H4 (cell line): ENCODE data around the gene ITPKB. TPM values are rescaled to one million over a fixed set of nuclear protein-coding genes. Genes with fewer than 3 reads are reported as not detected.
"Not testable (repeated sequence)": the region's sequence is repeated elsewhere in the genome, so short reads cannot be mapped to it uniquely, and the experiment has no call there.

Experiments
- DNase-seq: peaks from one replicate; pipeline ENCODE4 v3.0.0-alpha.2; 2015; ENCODE audit warnings: low spot score
- total RNA-seq: library from RNA; depleted of rRNA; stranded (reverse); fragments of >200 nt; shearing (Covaris generic); gene quantifications from 2 replicates; pipeline ENCODE4 v1.2.3, GENCODE V29; 2014

ITPKB gene
- total RNA-seq, 1 experiment from 2014 or later = 1.9 TPM

DNA sequence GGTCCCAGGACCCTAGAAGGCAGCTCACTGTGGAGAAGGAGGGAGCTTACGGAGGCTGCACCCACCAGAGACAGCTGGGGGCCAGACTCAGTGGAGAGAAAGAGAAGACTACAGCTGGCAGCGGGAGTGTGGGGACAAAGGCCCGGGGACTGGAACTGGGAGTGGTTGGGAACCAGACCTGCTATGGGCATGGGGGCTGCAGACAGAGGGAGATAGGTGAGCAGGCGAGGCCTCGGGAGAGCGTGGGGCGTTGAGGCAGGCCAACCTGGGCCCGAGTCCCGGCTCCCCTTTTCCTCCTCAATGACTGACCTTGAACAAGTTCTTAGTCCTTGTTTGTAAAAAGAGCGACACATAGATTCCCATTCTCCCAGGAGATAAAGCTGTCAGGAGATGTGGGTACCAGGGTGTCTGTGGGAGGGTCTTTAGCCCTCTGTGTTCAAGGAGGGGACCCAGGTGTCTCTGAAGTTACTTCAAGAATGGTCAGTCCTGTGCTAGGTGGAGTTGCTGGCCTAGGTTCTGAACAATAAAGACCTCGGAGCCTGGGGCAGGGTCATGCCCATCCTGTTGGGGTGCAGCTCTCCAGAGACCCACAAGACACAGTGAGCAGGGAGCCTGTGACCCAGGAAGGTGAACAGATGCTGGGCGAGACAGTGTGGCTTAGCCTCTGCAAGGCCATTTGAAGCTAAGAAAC lies 87.9 kb downstream of the ITPKB start:
- no peak for DNase-seq

DNA sequence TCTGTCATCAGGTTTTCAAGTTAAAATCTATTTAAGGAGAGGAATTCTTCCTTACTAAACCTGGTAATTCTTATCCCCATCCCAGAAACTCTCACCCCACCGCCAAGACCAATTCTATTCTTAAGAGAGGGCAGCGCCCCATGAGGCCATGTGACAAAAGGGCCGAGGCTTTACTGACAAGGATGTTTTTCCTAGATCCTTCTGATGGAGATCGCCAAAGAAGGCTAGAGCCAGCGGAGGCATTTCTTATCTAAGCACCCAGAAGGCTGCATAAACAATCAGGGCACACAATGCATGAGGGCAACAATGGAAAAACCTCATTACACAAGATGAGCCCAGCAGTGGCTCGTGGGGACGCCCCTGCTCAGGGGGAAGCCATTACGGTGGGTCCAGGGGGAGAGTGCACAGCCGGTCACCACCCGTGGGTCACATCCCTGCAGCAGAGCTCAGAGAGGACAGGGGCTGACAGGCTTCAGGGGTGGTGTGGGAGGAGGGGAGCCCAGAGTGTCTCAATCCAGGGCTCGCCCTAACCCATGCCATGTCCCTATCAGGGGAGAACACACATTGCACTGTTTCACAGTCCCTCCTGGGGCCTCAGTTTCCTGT lies 88.7 kb downstream of the ITPKB start:
- DNase-seq = no peak

DNA sequence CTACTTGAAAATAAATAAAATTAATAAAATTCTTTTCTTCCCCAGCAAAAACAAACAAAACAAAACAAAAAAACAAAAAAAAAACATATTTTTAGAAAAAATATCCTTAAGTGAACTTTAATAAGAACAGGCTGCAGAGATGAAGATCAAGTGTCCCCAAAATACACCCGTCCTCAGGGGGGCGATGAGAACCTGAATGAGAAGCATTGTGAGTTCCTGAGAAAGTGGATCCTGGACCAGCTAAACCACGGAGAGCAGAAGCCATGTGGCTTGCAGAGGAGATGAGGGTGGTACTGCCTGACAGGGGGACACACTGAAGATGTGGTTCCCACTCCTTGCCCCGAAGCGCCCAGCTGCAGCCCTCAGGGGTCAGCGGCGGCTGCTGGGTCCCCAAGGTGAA lies 89.3 kb downstream of the ITPKB start:
- no peak for DNase-seq

DNA sequence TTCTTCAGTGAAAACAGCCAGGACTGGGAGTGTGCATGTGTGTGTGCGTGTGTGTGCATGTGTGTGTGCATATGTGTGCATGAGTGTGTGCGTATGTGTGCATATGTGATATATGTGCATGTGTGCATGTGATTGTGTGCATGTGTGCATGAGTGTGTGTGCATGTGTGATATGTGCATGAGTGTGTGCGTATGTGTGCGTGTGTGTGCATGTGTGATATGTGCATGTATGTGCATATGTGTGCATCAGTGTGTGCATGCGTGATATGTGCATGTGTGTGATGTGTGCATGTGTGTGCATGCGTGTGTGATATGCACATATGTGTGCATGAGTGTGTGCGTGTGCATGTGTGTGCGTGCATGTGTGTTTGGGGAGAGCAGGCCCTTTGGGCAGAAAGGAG lies 89.8 kb downstream of the ITPKB start:
- no peak for DNase-seq

DNA sequence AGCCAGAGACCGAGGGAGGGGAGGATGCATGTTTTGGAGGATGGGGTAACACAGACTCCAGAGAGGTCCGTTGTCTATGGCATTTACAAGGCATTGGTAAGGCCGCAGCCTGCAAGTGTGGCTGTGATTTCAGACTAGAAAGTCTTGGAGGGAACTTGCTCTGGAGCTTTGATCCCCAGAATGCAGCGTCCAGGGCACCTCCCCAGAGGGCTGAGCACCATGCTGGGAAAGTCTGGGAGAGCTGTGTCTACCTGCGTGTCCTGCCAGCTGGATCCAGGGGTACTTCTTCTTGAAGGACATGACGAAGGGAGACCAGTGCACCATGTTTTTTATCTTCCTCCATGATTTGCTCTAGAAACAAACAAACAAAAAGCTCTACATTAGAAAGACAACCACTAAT lies 90.7 kb downstream of the ITPKB start:
- no peak for DNase-seq

DNA sequence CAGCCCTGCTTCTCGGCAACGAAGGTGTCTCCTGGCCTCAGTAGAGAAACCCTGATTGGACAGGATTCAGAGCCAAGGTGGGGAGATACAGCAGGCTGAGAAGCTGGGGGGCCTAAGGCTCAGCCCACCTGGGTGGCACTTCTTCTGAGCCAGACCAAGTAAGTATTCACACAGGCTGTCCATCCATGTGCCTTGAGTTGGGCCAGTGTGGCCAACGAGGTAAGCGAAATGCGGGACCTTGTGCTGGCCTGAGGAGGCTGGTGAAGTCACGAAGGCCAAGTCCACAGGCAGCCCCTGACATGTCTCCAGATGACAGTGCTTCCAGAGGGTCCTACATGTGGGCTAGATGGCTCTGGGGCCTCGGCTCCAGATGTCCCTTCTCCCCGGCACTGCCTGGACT lies 91.4 kb downstream of the ITPKB start:
- no peak for DNase-seq

DNA sequence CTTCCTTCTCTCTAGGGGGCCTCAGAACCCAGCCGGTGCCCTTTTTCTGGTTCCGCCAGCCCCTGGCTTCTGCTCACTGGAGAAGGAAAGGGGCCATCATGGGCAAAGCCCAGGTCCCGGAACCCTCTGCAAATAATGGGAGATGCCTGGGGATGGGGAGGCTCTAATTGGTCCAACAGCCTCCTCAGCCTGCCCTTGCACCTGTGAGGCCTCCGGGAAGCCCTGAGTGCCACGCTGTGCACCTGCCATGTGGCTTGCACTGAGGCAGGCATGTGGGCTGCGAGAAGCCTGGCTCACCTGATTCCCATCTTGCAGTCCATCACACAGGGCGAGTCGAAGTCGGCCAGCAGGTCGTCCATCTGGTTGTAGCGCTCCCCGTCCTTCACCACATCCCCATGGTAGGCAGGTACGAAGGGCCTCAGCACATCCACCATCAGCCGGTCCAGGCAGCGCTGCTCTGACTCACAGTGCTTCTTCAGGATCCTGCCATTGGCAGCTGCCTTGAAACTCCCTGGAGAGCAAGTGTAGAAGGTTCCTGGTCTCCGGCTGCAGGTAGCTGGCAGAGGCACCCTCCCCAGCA lies 92.1 kb downstream of the ITPKB start:
- no peak for DNase-seq

DNA sequence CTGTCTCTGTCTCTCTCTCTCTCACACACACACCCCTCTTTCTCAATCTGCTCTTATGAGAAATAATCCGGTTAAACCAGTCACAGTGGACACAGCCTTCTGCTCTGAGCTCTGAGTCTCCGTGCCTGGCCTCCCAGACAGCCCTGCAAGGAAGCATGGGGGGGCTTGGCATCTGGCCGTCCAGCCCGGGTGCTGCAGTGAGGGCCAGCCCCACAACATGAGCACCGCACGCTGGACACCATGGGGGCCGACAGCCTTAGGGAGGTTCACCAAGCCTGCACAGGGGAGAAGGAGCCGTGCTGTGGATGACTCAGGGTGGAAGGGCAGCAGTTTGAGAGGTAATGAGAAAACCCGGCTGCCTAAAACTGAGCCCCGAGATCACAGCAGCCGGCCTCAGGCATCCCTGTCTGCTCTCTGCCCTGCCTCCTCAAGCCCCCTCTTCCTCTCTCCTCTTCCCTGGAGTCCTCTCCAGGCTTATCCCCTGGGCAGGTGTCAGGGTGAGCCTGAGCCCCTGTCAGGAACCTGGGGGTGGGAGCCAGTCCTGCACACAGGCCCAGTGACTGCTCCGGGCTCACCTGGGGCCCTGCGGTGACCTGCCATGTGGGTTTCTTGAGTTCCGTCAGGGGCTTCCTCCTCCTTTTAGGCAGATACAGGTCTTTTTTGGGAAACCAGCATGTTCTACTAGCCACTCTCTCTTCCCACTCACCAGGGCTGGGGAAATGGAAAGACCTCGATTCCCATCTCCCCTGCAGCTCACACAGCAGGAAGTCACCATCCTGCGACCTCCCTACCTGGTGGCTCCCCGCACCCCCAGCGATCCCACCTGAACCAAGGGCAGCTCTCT lies 92.8 kb downstream of the ITPKB start:
- no peak for DNase-seq

DNA sequence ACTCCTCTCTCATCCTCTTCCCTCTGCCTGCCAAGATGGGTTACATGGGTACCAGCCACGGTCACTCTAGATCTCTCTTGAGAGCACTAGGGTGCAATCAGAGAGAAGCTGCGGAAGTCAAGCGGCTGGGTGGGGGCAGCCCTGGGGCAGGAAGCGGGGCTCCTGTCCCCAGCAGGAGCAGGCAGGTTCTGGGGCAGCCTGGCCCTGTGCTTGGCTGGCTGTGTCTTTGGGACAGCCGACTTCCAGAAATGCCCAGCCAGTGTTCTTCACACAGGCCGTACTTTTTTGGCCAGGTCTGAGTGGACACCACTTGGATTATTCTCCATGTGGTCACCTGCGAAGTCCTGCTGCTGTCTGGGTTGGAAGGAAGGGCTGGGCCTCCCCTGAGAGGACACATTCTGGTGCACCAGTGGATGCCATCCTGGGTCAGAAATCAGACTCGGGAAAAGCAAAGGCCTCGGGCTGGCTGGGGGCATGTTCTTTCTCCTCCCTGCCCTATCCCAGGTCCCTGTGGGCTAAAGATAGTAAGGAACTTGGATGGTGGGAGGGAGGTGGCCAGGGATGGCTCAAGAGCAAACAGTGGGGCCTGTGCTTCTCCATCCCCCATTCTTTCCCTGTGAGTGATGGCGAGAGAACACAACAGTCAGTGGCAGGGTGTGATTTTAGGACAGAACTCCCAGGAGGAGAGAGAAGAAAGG lies 93.7 kb downstream of the ITPKB start:
- DNase-seq = no peak

DNA sequence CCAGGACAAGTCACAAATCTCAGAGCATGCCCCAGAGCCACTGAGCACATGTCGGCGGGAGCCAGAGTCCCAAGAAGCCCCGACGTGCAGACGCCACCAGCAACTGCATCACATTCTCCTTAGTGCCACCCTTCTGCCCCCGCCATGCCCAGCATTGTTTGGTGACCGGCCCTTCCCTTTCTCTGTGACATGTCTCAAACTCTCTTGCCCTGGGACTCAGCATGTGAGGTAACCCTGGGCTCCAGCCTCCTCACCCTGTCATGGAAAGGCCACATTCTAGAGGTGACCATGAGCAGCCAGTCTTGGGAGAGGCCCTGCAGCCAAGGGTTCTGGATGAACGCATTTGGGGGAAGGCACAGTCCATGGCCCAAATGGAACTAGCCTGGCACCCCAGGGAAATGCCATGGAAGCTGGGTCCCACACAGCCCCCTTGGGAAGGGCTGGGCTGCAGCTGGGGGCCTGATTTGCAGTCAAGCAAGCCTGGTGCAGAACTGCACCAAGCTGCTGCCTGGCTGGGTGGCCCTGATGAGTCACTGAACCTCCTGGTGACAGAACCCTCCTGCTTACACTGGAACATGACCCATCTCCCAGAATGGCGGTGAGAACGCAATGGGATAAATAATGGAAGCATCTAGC lies 94.4 kb downstream of the ITPKB start:
- peak; percentile 30 for DNase-seq

DNA sequence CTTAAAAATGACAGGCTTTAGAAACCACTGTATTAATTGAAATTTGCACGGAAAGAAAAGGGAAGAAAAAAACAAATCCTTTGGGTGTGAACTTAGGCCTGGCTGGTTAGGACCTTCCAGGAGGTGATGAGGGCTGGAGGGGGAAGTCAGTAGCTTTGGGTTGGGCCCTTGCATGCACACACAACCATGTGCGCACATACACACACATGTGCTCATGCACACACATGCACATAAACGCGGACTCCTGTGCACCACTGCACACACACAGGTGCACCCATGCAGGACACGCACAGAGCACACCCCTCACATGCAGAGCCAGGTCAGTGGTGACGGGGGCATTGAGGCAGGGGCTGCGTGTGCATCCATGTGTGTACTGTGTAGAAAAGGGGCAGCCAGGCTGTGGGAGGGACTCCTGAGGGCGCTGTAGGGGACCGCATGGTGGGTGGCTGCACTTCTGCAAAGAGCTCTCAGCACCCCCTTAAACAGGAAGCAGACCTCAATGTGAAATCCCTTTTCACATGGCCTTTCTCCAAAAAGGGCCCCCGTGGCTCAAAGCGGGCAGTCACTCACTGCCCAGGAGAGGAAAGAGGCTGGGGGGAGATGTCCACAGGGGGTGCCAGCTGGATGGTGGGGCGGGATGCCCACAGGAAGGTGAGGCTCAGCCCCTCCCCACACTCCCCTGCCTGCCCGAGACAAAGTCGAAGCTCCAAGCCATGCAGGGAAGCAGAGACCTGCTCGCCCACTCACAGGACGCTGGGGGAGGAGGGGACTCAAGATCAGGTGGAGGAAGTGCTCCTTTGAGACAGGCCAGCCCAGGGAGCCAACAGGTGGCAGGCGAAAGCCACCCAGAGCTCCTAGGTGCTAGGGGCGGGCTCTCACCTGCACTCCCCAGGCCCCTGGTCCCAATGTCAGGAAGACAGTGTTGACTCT lies 95.2 kb downstream of the ITPKB start:
- DNase-seq = no peak

DNA sequence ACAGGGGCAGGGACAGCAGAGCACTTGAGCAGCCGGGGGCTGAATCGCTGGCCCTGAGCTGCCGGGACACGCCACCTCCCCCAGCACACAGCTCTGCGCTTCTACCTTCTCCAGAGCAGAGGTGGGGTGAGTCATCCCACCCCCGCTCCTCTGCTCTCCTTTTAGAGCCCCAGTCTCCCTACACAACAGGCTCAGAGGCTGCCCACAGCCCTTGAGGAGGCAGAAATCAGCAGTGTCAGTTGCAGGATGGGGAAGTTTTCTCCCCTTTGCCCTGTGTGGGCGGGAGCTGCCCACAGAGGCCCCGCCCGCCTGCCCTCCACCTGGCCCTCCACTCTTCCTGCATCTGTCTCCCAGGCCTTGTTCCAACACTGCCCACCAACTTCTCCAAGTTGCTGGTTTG lies 95.9 kb downstream of the ITPKB start:
- peak; percentile 79 for DNase-seq

DNA sequence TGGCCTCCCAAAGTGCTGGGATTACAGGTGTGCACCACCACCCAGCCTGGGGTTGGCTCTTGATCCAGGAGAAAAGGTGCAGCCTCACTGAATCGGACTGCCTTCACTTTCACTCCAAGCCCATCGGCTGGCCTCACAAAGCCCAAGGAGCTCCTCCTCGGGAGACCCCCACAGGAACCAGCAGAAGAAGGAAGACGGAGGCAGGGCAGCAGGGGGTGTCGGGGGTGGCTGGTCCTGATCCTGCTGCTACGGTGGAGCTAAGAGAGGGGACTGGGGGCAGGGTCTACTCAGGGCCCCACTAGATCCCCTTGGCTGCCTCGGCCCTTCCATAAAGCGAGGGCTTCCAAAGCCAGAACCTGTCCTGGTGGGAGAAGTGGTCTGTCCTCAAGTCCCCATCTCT lies 96.7 kb downstream of the ITPKB start:
- DNase-seq = no peak

DNA sequence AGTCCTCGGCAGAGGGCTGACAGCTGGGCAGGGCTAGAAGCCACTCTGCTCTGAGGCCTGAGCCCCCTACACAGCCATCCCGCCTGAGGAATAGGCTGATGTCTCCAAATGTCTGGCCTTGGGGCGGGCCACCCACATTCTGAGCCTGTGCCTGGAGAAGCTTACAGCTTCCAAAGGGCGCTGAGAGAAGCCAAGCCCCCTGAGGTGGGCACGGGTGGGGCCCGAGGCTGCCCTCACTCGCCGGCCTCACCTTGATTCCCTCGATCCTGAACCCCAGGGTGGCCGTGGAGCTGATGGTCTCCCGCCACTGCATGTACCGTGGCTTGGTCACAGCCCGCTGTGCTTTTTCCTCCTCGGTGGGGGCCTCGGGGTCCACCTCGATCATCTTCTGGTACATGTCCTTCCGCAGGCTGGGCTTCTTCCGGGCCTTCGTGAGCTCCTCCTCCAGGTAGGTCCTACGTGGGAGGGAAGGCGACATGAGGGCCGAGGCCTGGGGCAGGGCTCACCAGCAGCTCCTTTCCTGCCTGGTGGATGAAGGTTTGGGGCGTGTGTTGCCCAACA lies 97.3 kb downstream of the ITPKB start:
- DNase-seq = no peak

DNA sequence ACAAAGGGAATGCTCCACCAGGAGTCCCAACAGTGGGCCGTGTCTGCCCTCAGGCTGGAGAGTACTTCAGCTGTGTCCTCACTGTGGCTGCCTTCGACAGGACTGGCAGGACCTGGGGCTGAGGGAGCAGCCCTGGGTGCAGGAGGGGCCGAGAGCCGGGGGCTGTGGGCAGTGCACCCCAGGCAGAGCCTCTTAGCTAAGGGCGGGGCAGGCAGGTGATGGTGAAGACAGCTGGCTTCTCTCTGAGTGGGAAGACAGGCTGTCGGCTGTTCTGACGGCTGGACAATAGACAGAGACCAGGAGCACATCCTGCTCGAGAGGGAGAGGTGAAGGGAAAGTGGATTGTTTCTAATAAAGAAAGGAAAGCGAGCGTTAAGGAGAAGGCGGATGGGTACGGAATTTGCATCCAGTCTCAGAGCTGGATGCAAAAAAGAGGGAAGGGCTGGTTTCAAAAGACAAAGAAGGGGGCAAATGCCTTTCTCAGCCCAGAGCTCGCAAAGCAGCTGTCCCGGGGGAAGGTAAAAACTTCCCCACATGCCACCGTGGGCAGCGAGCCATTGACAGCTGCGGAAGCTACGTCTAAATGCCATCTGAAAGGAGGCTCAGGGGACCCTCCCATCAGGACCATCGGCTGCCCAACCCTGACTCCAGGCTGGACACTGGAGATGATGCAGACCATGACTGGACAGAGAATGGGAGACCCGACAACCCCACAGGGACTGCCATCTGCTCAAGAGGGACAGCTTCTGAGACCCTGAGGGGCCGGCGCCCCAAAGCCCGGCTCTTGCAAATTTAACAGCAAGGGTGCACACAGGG lies 98.6 kb downstream of the ITPKB start:
- DNase-seq = no peak

DNA sequence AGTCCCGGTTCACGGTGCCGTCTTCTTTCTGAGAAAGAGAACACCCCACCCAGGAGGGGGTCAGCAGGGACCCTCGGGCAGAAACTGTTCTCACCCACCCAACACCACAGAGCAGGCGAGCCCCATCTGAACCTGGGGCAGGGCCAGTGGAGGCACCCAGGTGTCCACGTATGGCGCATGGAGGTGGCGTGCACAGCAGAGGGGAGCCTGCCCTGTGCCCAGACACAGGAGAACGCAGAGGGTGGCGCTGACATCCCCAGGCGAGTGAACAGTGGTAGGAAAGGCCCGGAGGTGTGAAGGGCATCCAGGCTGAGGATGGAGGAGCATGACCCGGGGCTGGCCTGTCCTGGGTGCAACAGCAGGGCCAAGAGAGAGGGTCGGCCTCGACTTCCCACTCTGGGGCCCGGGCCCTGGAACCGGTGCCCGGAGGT lies 99.4 kb downstream of the ITPKB start:
- no peak for DNase-seq

DNA sequence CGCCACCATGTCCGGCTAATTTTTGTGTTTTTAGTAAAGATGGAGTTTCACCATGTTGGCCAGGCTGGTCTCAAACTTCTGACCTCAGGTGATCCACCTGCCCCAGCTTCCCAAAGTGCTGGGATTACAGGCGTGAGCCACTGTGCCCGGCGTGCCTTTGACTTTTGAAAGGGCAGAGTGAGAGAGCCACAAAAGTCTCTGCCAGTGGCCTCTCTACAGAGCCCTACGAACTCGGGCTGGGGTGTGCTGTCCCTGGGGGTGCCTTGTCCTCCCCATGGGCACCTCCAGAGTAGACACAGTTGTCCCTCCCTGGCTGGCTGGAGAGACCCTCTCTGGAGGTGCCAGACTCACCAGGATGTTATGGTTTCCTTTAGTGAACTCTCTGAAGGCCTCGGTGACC lies 99.9 kb downstream of the ITPKB start:
- DNase-seq = not testable (repeated sequence)

DNA sequence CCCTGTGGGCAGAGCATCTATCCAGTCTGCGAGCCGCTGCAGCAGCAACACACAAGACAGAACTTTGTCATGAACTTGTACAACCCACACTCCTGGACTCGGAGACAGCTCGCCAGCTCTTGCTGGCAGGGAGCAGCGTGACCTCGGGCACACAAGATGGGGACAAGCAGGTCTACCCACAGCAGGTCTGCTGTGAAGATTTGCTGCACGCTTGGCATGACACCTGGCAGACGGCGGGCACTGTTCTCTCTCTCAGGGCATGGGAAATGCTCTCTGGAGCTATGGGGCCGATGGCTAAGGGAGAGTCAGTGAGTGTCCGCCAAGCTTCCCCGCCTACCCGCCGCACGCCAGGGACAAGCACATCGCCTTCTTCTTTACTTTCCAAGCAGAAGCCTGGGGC lies 100.5 kb downstream of the ITPKB start:
- no peak for DNase-seq

DNA sequence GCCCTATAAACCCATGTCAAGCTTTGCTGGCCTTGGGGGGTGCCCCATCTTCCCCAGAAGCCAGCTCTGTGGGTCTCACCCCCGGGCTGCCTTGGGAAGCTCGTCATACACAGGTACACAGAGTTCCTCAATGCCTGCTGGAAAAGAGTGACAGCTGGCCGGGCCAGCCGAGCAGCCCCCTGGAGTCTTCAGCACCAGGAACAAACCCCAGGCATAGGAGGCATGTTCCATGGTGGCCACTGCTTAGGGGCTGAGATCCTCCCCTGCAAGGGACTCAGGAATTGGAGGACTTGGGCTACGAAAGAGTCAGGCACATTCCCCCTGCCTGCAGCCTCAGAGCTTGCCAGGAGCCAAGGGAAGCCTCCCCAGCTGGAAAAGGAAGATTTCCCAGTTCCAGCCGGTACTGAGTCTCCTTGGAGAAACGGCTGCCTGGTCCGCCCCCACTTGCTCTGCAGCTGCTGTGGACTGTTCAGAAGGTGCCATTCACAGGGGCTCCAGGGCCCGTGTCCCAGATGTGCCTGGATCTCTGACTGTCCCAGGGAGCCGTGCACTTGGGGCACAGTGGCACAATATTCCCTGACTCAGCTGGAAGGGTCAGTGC lies 101.0 kb downstream of the ITPKB start:
- DNase-seq = no peak
